ENCODE measurements around the gene MYH1.

MYH1 gene

DNA sequence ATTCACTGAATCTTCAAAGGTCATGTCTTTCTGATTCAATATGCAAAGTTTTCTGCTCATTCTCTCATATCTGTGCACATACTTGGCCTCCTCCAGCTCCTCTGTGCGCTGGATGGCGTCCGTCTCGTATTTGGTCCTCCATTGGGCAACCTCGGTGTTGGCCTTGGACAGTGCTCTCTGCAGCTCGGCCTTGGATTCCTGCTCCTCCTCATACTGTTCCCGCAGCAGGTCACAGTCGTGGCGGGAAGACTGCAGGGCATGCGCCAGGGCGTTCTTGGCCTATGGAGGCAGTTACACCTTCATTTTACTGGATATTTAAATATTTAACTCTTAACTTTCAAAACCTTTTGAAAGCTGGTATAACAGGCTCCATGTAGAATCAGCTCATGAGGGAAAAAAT is 8.2 kb upstream of the MYH1 start:
- TF ChIP-seq GABPA (IDR thresholded peaks at IDR 0.05; ENCODE audit: low read depth), result no peak
- TF ChIP-seq POLR2AphosphoS5 (IDR thresholded peaks at IDR 0.05; ENCODE audit: low read depth), result no peak
- no peak for TF ChIP-seq SPI1 (IDR thresholded peaks at IDR 0.05; ENCODE audit: borderline replicate concordance, low read depth)
- TF ChIP-seq, protein P1, sequence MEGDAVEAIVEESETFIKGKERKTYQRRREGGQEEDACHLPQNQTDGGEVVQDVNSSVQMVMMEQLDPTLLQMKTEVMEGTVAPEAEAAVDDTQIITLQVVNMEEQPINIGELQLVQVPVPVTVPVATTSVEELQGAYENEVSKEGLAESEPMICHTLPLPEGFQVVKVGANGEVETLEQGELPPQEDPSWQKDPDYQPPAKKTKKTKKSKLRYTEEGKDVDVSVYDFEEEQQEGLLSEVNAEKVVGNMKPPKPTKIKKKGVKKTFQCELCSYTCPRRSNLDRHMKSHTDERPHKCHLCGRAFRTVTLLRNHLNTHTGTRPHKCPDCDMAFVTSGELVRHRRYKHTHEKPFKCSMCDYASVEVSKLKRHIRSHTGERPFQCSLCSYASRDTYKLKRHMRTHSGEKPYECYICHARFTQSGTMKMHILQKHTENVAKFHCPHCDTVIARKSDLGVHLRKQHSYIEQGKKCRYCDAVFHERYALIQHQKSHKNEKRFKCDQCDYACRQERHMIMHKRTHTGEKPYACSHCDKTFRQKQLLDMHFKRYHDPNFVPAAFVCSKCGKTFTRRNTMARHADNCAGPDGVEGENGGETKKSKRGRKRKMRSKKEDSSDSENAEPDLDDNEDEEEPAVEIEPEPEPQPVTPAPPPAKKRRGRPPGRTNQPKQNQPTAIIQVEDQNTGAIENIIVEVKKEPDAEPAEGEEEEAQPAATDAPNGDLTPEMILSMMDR (IDR thresholded peaks at IDR 0.05; ENCODE audit: insufficient read depth, low read length), result no peak
- TF ChIP-seq, protein P2, sequence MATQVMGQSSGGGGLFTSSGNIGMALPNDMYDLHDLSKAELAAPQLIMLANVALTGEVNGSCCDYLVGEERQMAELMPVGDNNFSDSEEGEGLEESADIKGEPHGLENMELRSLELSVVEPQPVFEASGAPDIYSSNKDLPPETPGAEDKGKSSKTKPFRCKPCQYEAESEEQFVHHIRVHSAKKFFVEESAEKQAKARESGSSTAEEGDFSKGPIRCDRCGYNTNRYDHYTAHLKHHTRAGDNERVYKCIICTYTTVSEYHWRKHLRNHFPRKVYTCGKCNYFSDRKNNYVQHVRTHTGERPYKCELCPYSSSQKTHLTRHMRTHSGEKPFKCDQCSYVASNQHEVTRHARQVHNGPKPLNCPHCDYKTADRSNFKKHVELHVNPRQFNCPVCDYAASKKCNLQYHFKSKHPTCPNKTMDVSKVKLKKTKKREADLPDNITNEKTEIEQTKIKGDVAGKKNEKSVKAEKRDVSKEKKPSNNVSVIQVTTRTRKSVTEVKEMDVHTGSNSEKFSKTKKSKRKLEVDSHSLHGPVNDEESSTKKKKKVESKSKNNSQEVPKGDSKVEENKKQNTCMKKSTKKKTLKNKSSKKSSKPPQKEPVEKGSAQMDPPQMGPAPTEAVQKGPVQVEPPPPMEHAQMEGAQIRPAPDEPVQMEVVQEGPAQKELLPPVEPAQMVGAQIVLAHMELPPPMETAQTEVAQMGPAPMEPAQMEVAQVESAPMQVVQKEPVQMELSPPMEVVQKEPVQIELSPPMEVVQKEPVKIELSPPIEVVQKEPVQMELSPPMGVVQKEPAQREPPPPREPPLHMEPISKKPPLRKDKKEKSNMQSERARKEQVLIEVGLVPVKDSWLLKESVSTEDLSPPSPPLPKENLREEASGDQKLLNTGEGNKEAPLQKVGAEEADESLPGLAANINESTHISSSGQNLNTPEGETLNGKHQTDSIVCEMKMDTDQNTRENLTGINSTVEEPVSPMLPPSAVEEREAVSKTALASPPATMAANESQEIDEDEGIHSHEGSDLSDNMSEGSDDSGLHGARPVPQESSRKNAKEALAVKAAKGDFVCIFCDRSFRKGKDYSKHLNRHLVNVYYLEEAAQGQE (IDR thresholded peaks at IDR 0.05; ENCODE audit: insufficient replicate concordance, low read depth), result no peak
- Histone ChIP-seq H3K4me3 (replicated peaks; ENCODE audit: insufficient read depth, low read length) (no peak overlapping the region), H3K27ac (replicated peaks) (no peak overlapping the region), H3K27me3 (ENCODE audit: insufficient read depth, poor library complexity, severe bottlenecking) (no peaks in the 10 kb centered on the region)
- DNase-seq (ENCODE audit: low read depth in 1 of 2, low spot score in 1 of 2), result no peak

DNA sequence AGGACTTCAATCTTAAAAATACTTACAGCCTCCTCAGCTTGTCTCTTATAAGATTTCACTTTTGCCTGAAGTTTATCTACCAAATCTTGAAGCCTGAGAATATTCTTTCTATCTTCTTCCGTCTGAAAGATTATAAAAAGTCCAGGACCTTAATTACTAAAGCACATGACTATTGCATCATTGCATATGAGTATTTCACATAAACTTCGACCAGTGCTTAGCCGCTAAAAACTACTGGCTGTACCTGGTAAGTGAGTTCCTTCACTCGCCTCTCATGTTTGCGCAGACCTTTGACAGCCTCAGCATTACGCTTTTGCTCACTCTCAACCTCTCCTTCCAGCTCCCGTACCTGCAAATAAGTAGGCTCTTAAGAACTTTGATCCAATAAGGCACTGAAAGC is 4.7 kb upstream of the MYH1 start:
- Histone ChIP-seq H3K27me3 (ENCODE audit: insufficient read depth, poor library complexity, severe bottlenecking) (no peaks in the 10 kb centered on the region), H3K4me3 (replicated peaks; ENCODE audit: insufficient read depth, low read length) (no peak overlapping the region), H3K27ac (replicated peaks) (no peak overlapping the region)
- DNase-seq (ENCODE audit: low read depth in 1 of 2, low spot score in 1 of 2), result no peak
- no peak for TF ChIP-seq SPI1 (IDR thresholded peaks at IDR 0.05; ENCODE audit: borderline replicate concordance, low read depth)
- TF ChIP-seq, protein P1 (IDR thresholded peaks at IDR 0.05; ENCODE audit: insufficient read depth, low read length), result no peak
- no peak for TF ChIP-seq GABPA (IDR thresholded peaks at IDR 0.05; ENCODE audit: low read depth)
- TF ChIP-seq POLR2AphosphoS5 (IDR thresholded peaks at IDR 0.05; ENCODE audit: low read depth), result no peak
- TF ChIP-seq, protein P2 (IDR thresholded peaks at IDR 0.05; ENCODE audit: insufficient replicate concordance, low read depth), result no peak

DNA sequence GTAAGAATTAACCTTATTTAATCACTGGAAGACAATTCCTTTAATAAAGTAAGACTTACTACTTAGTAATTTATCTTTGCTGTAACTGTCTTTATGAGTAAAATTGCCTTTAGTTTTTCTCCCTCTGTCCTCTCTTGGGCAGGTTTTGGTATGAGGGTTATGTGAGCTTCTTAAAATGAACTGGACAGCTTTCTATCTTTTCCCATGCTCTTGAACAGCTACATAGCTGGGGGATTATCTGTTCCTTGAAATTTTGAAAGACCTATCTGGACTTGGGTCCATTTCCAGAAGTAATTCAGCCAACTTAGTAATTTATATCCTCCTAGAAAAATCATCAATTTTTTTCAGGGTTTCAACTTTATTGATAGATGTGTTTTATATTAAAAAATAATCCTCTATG is 3.6 kb upstream of the MYH1 start:
- TF ChIP-seq, protein P1 (IDR thresholded peaks at IDR 0.05; ENCODE audit: insufficient read depth, low read length), result no peak
- no peak for TF ChIP-seq SPI1 (IDR thresholded peaks at IDR 0.05; ENCODE audit: borderline replicate concordance, low read depth)
- TF ChIP-seq, protein P2 (IDR thresholded peaks at IDR 0.05; ENCODE audit: insufficient replicate concordance, low read depth), result no peak
- TF ChIP-seq POLR2AphosphoS5 (IDR thresholded peaks at IDR 0.05; ENCODE audit: low read depth), result no peak
- TF ChIP-seq GABPA (IDR thresholded peaks at IDR 0.05; ENCODE audit: low read depth), result no peak
- no peak for DNase-seq (ENCODE audit: low read depth in 1 of 2, low spot score in 1 of 2)
- H3K27ac ChIP-seq (replicated peaks), result no peak overlapping the region
- H3K27me3 ChIP-seq (ENCODE audit: insufficient read depth, poor library complexity, severe bottlenecking), result no peaks in the 10 kb centered on the region
- H3K4me3 ChIP-seq (replicated peaks; ENCODE audit: insufficient read depth, low read length), result no peak overlapping the region
